HL-60 (cell line): ENCODE data around the gene NACC2.

Source experiments
- POLR2AphosphoS5 ChIP-seq: IDR thresholded peaks from 2 replicates; pipeline ENCODE4 v1.6.1; 2012; ENCODE audit warnings: low read depth
- TF ChIP-seq, protein P1 (sequence below): IDR thresholded peaks from one replicate; pipeline ENCODE4 v1.5.1; 2011; ENCODE audit warnings: low read length, control low read depth, inconsistent platforms; ENCODE audit not compliant: insufficient read depth
- TF ChIP-seq, protein P2 (sequence below): IDR thresholded peaks from 2 replicates; pipeline ENCODE4 v1.6.1; 2012; ENCODE audit warnings: low read depth; ENCODE audit not compliant: insufficient replicate concordance

DNA sequence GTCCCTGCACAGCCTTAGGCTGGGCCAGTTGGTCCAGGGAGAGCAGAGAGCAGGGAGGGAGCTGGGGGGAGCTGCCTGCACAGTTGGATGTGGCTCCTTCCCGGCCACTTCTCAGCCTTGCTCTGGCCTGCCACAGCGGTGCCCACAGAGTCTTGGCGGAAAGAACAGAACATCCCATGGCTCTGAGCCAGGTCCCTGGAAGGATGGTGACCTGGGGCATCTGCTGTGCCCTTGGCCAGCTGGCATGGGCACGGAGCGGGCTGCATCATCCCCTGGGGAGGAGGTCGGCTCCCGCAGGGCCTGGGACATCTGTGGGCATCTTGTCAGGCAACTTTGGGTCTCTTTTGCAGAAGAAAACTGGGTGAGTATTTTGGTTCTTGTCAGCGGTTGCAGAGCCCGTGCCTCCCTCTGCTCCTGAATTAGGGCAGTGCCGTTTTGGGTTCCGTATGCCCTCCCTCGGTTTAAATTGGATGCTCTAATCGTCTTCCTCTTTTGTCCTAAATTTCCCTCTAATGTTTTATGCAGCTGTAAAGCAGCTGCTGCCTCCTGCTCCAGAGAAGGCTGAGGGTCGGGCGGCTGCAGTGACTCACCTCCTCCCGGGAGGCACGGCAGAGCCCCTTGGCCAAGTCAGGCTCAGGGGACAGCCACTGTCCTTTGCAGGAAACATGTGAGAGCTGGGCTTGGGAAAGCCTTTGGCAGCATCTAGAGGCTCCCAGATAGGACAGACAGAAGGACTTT lies 10.5 kb upstream of the NACC2 start:
- TF ChIP-seq, protein P1, sequence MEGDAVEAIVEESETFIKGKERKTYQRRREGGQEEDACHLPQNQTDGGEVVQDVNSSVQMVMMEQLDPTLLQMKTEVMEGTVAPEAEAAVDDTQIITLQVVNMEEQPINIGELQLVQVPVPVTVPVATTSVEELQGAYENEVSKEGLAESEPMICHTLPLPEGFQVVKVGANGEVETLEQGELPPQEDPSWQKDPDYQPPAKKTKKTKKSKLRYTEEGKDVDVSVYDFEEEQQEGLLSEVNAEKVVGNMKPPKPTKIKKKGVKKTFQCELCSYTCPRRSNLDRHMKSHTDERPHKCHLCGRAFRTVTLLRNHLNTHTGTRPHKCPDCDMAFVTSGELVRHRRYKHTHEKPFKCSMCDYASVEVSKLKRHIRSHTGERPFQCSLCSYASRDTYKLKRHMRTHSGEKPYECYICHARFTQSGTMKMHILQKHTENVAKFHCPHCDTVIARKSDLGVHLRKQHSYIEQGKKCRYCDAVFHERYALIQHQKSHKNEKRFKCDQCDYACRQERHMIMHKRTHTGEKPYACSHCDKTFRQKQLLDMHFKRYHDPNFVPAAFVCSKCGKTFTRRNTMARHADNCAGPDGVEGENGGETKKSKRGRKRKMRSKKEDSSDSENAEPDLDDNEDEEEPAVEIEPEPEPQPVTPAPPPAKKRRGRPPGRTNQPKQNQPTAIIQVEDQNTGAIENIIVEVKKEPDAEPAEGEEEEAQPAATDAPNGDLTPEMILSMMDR: no peak
- TF ChIP-seq, protein P2, sequence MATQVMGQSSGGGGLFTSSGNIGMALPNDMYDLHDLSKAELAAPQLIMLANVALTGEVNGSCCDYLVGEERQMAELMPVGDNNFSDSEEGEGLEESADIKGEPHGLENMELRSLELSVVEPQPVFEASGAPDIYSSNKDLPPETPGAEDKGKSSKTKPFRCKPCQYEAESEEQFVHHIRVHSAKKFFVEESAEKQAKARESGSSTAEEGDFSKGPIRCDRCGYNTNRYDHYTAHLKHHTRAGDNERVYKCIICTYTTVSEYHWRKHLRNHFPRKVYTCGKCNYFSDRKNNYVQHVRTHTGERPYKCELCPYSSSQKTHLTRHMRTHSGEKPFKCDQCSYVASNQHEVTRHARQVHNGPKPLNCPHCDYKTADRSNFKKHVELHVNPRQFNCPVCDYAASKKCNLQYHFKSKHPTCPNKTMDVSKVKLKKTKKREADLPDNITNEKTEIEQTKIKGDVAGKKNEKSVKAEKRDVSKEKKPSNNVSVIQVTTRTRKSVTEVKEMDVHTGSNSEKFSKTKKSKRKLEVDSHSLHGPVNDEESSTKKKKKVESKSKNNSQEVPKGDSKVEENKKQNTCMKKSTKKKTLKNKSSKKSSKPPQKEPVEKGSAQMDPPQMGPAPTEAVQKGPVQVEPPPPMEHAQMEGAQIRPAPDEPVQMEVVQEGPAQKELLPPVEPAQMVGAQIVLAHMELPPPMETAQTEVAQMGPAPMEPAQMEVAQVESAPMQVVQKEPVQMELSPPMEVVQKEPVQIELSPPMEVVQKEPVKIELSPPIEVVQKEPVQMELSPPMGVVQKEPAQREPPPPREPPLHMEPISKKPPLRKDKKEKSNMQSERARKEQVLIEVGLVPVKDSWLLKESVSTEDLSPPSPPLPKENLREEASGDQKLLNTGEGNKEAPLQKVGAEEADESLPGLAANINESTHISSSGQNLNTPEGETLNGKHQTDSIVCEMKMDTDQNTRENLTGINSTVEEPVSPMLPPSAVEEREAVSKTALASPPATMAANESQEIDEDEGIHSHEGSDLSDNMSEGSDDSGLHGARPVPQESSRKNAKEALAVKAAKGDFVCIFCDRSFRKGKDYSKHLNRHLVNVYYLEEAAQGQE: no peak
- no peak for TF ChIP-seq POLR2AphosphoS5
